A549 (cell line): ENCODE data around the gene MYH11. TPM values are rescaled to one million over a fixed set of nuclear protein-coding genes. Genes with fewer than 3 reads are reported as not detected.

ENCODE experiments used
- ATAC-seq, 2 experiments: fragments of 200-7000 bp in 1 of 2; fragments of >200 bp in 1 of 2; cut with Nextera tagmentation in 1 of 2; cut with Tn5 transposase in 1 of 2; 3 replicates each; pipeline versions ENCODE4 v1.8.0 to v1.9.1; 2018 to 2020; ENCODE audit warnings: mild to moderate bottlenecking in 1 of 2, moderate library complexity in 1 of 2
- CTCF ChIA-PET: fragments of 300-600 bp; sonication (Branson Sonifier 250); formaldehyde crosslinking; extraction: SDS; loops from one replicate; lab custom pipeline; 2021; ENCODE audit warnings: antibody characterized with exemption, inconsistent platforms; lab: Yijun Ruan, JAX
- POLR2A ChIA-PET: fragments of 350-600 bp; formaldehyde crosslinking; extraction: SDS; loops from one replicate; lab custom pipeline; 2021; ENCODE audit warnings: antibody characterized with exemption, inconsistent platforms; lab: Yijun Ruan, JAX
- DNase-seq, 2 experiments: peaks; one replicate each; pipeline versions ENCODE4 v3.0.0 to v3.0.0-alpha.2; 2011 to 2016; ENCODE audit warnings: low read depth in 1 of 2, low spot score in 1 of 2
- FAIRE-seq: peaks from 2 replicates; lab custom pipeline; 2011; peaks lifted over from hg19 to GRCh38; lab: Jason Lieb, UNC
- H3K27ac ChIP-seq, 2 experiments: fragments of >200 bp; sonication (Bioruptor Twin); formaldehyde crosslinking; 3 replicates each; pipeline ENCODE4 v1.5.1; 2016 to 2017
- H3K4me1 ChIP-seq: fragments of >200 bp; sonication (Bioruptor Twin); formaldehyde crosslinking; 3 replicates; pipeline ENCODE4 v1.6.1; 2016
- H3K4me2 ChIP-seq: fragments of >200 bp; sonication (Bioruptor Twin); formaldehyde crosslinking; 3 replicates; pipeline ENCODE4 v1.6.1; 2016
- H3K4me3 ChIP-seq: fragments of >200 bp; sonication (Bioruptor Twin); formaldehyde crosslinking; 3 replicates; pipeline ENCODE4 v1.5.1; 2016
- H3K9me3 ChIP-seq: fragments of >200 bp; sonication (Bioruptor Twin); formaldehyde crosslinking; 3 replicates; pipeline ENCODE4 v1.6.1; 2016
- ATOH8 ChIP-seq: fragments of 250-450 bp; sonication (Bioruptor Pico); IDR thresholded peaks from 2 replicates; pipeline ENCODE4 v1.5.0; 2020; ENCODE audit warnings: low read depth, mild to moderate bottlenecking, moderate library complexity
- CEBPB ChIP-seq, 2 experiments: fragments of >200 bp in 1 of 2; sonication (Bioruptor Twin) in 1 of 2; formaldehyde crosslinking in 1 of 2; IDR thresholded peaks; 2 replicates each; pipeline ENCODE4 v1.6.1; 2012 to 2016
- CHD4 ChIP-seq: fragments of 200-600 bp; sonication (generic); IDR thresholded peaks from 2 replicates; pipeline ENCODE4 v1.6.1; 2016; ENCODE audit warnings: antibody characterized with exemption, mild to moderate bottlenecking, borderline replicate concordance
- FOXS1 ChIP-seq: fragments of 250-450 bp; sonication (Bioruptor Pico); IDR thresholded peaks from 2 replicates; pipeline ENCODE4 v1.5.0; 2020; ENCODE audit warnings: mild to moderate bottlenecking, moderate library complexity
- KDM1A ChIP-seq: fragments of 200-600 bp; sonication (generic); IDR thresholded peaks from 2 replicates; pipeline ENCODE4 v1.6.1; 2016; ENCODE audit warnings: low read depth, mild to moderate bottlenecking
- KDM5A ChIP-seq: fragments of 200-600 bp; sonication (generic); IDR thresholded peaks from 2 replicates; pipeline ENCODE4 v1.6.1; 2016; ENCODE audit warnings: antibody characterized with exemption, mild to moderate bottlenecking
- MYC ChIP-seq: IDR thresholded peaks from 2 replicates; pipeline ENCODE4 v1.6.1; 2012; ENCODE audit warnings: mild to moderate bottlenecking, inconsistent platforms, low read length, improper control_type of control experiment, borderline replicate concordance
- NPAS2 ChIP-seq: fragments of 250-450 bp; sonication (Bioruptor Pico); IDR thresholded peaks from 2 replicates; pipeline ENCODE4 v1.8.0; 2022; ENCODE audit warnings: mild to moderate bottlenecking, moderate library complexity, borderline replicate concordance
- POLR2AphosphoS2 ChIP-seq: conservative IDR thresholded peaks from 2 replicates; pipeline ENCODE4 v1.6.1; 2012; ENCODE audit warnings: low read length, improper control_type of control experiment, inconsistent platforms
- RARB ChIP-seq: fragments of 250-450 bp; sonication (Bioruptor Pico); IDR thresholded peaks from 2 replicates; pipeline ENCODE4 v1.8.0; 2021; ENCODE audit warnings: mild to moderate bottlenecking, moderate library complexity
- RCOR1 ChIP-seq: fragments of 150-350 bp; IDR thresholded peaks from 2 replicates; pipeline ENCODE4 v1.6.1; 2014; ENCODE audit warnings: antibody characterized with exemption, low read length, low read depth
- RNF2 ChIP-seq: fragments of 200-600 bp; sonication (generic); IDR thresholded peaks from 2 replicates; pipeline ENCODE4 v1.6.1; 2016; ENCODE audit warnings: low read depth, mild to moderate bottlenecking, antibody characterized with exemption, moderate library complexity, borderline replicate concordance
- SMC3 ChIP-seq: fragments of >200 bp; sonication (Bioruptor Twin); formaldehyde crosslinking; IDR thresholded peaks from 3 replicates; pipeline ENCODE4 v1.6.1; 2018; ENCODE audit warnings: inconsistent platforms
- USF2 ChIP-seq: fragments of 450-650 bp; IDR thresholded peaks from 2 replicates; pipeline ENCODE4 v1.6.1; 2014; ENCODE audit warnings: antibody characterized with exemption
- ZFP36 ChIP-seq: fragments of 450-650 bp; IDR thresholded peaks from 2 replicates; pipeline ENCODE4 v1.6.1; 2014; ENCODE audit warnings: borderline replicate concordance; ENCODE audit not compliant: partially characterized antibody
- WGBS: methylation state at CpG from one replicate; pipeline ENCODE4 v1.1.6; 2017; ENCODE audit errors: missing lambda C conversion rate; 5-methylcytosine and 5-hydroxymethylcytosine counted together
- polyA plus RNA-seq, 4 experiments: library from polyadenylated mRNA; depleted of rRNA in 3 of 4; stranded (reverse); fragments of >200 nt; fragmentation: RNase III in 1 of 4; extraction: RNeasy Plus Mini Kit Qiagen cat#74134 plus additional on column Dnase treatment in 1 of 4; gene quantifications; 2 replicates in 3 of 4; 3 replicates in 1 of 4; pipeline ENCODE4 v1.2.3, GENCODE V29; 2011 to 2017
- TF ChIP-seq, protein P1 (sequence below): IDR thresholded peaks from 2 replicates; pipeline ENCODE4 v1.6.1; 2012
- TF ChIP-seq, protein P2 (sequence below): fragments of 150-350 bp; IDR thresholded peaks from 2 replicates; pipeline ENCODE4 v1.6.1; 2014; ENCODE audit warnings: low read depth, mild to moderate bottlenecking, low read length
- TF ChIP-seq, protein P3 (sequence below): fragments of >200 bp; sonication (Bioruptor Twin); formaldehyde crosslinking; IDR thresholded peaks from 2 replicates; pipeline ENCODE4 v1.6.1; 2016

Gene MYH11
- polyA plus RNA-seq, 2 of the 4 experiments (the other 2 are of a cell fraction) = 0.03 to 0.09 TPM

GRCh38 chr16:15788846-15789239 is 68.0 kb downstream of the MYH11 start:
- H3K9me3 ChIP-seq = no peaks in the 10 kb centered on the region
- TF ChIP-seq ZFP36 (peak; percentile 46), CHD4 (no peak), KDM1A (peak; percentile 70; the same call in 1 of the 2 replicates)
- TF ChIP-seq, all 56 proteins: peak for 2
- no peak overlapping the region for H3K27ac ChIP-seq
- no peaks in the 10 kb centered on the region; the same call in 2 of the 3 replicates for H3K4me1 ChIP-seq
- no peak for DNase-seq
- ChIA-PET CTCF (interaction anchor here (0.9 to 3.6 kb wide), 2 partner anchors 11 to 33 kb away, joined by 4 to 22 read pairs; no protein-coding TSS in a partner anchor), POLR2A (no interaction called here)
- H3K4me2 ChIP-seq = no peak overlapping the region
- no peak for ATAC-seq
- FAIRE-seq = no peak
- WGBS = 48% methylated on average over 2 of the region's 2 CpGs
- H3K4me3 ChIP-seq = no peak overlapping the region

DNA sequence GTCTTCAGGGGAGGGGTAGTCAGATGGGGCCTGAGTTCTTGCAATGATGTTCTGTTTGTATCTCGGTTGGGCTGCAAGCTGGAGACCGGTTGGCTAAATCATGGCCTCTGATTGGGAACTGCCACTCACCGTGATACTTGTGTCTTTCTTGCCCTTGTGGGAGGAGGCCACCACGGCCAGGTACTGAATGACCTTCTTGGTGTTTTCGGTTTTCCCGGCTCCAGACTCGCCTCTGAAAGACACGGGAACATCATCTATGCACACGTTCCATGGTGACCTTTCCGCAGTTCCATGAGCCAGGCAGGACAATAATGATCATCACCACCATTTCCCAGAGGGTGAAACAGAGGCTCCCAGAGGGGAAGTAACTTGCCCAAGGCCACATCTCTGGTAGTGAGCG is 70.3 kb downstream of the MYH11 start:
- Histone ChIP-seq H3K9me3 (no peaks in the 10 kb centered on the region), H3K4me1 (no peaks in the 10 kb centered on the region)
- CTCF ChIA-PET = interaction anchor here (0.8 to 3.6 kb wide), 4 partner anchors 9 to 35 kb away, joined by 3 to 22 read pairs (median 3); no protein-coding TSS in a partner anchor
- no peak for DNase-seq
- TF ChIP-seq FOXS1 (CRISPR knock-in tag) (no peak), NPAS2 (CRISPR knock-in tag) (no peak), KDM5A (no peak), CHD4 (no peak), RCOR1 (no peak), POLR2AphosphoS2 (no peak)
- TF ChIP-seq, protein P1, sequence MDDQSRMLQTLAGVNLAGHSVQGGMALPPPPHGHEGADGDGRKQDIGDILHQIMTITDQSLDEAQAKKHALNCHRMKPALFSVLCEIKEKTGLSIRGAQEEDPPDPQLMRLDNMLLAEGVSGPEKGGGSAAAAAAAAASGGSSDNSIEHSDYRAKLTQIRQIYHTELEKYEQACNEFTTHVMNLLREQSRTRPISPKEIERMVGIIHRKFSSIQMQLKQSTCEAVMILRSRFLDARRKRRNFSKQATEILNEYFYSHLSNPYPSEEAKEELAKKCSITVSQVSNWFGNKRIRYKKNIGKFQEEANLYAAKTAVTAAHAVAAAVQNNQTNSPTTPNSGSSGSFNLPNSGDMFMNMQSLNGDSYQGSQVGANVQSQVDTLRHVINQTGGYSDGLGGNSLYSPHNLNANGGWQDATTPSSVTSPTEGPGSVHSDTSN = no peak
- TF ChIP-seq, all 56 proteins: peak for 0
- POLR2A ChIA-PET = no interaction called here
- ATAC-seq = no peak
- H3K27ac ChIP-seq = no peak overlapping the region
- H3K4me2 ChIP-seq = no peak overlapping the region
- no peak overlapping the region for H3K4me3 ChIP-seq
- FAIRE-seq = no peak
- 84% methylated on average over 11 of the region's 11 CpGs for whole genome bisulfite sequencing

DNA sequence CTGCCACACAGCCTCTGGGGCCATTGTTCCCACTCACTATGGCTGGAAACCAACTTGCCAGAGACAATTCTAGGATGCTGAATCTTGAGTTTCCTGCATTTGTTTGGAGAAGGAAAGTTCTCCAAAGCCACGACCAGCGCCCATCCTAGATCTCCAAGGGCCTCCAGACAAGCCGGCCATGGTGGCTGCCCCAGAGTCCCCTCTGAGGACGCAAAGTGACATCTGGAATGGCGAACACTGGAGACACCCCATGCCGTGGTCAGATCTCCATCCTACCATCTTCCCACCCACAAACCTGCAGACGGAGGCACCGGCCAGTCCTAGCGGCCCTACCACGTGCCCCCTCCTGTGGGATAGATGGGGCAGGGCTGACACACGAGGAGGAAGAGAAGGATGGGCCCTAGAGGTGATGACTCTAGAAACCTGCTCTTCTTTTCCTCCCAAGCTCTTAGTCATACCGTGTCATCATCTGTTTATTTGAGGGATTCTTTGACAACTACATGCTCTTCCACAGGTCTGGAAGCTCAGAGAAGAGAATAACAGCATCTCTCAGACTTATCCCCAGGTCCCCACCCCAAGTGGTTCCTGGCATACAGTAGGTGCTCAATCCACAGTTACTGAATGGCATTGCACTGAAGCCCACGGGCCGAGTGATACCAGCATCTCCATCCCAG is 71.3 kb downstream of the MYH11 start:
- POLR2A ChIA-PET = no interaction called here
- Histone ChIP-seq H3K4me2 (no peak overlapping the region), H3K9me3 (no peaks in the 10 kb centered on the region), H3K4me1 (no peaks in the 10 kb centered on the region), H3K27ac (no peak overlapping the region), H3K4me3 (no peak overlapping the region)
- peak in 1 of 2 experiments; percentile 27; a peak in 2 of 6 replicates for ATAC-seq
- no peak for TF ChIP-seq POLR2AphosphoS2
- no peak for TF ChIP-seq RARB (CRISPR knock-in tag)
- TF ChIP-seq MYC = no peak
- TF ChIP-seq RNF2 = no peak
- TF ChIP-seq, protein P2, sequence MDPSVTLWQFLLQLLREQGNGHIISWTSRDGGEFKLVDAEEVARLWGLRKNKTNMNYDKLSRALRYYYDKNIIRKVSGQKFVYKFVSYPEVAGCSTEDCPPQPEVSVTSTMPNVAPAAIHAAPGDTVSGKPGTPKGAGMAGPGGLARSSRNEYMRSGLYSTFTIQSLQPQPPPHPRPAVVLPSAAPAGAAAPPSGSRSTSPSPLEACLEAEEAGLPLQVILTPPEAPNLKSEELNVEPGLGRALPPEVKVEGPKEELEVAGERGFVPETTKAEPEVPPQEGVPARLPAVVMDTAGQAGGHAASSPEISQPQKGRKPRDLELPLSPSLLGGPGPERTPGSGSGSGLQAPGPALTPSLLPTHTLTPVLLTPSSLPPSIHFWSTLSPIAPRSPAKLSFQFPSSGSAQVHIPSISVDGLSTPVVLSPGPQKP = no peak
- TF ChIP-seq CEBPB (IDR thresholded peaks at IDR 0.05) = no peak
- no peak for TF ChIP-seq USF2
- TF ChIP-seq, protein P3, sequence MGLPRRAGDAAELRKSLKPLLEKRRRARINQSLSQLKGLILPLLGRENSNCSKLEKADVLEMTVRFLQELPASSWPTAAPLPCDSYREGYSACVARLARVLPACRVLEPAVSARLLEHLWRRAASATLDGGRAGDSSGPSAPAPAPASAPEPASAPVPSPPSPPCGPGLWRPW = no peak
- TF ChIP-seq SMC3 = no peak
- TF ChIP-seq ATOH8 = no peak
- CTCF ChIA-PET = interaction anchor here (3.6 kb wide), 1 partner anchor 8 kb away, joined by 22 read pairs; no protein-coding TSS in a partner anchor
- 64% methylated on average over 14 of the region's 14 CpGs for WGBS
- no peak for DNase-seq
- FAIRE-seq = no peak
